NCI-H187 (cell line): Measurements from ENCODE around the gene TKT.
A peak's percentile ranks its signal among the peaks of the same experiment; 100 is the strongest.
"Not testable (repeated sequence)": the region's sequence is repeated elsewhere in the genome, so short reads cannot be mapped to it uniquely, and the experiment has no call there.

Experiments
- DNase-seq, 2 experiments: peaks; one replicate each; lab custom pipeline; 2025; lab: John Stamatoyannopoulos, UW

The TKT gene

DNA sequence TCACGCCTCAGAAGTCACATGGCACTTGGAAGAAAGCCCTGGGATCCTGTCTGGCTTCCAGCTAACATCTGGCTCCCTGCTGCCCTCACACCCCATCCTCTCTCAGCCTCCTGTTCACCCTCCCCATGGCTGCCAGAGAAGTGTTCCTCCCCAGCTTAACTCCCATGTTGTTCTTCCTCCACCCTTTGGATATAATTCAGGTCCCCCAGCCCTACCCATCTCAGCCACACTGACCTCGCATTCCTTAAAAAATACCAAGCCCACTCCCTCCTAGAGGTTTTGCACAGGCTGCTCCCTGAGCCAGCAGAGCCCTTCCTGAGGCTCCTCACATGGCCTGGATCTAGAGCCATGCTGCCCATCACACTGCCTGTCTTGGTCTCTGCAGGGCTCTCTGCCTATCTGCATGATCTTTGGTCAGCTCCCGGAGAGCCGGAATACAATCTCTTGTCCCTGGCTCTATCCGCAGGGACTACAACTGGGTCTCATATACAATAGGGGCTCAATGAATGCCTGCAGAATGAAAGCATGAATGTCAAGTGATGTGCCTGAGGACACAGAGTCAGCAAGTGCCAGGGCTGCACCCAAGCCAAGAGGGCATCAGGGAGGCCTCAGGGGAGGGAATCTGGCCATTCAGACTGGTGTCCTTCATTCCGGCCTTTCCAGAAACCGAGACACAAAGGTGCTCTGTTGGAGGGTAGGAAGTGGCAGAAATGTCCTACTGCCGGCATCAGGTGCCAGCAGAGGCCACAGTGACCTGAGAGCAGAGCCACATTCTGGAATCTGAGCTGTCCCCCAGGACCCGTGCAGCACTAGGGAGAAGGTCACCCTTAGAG lies 3.8 kb upstream of the TKT start:
- no peak for DNase-seq

GRCh38 chr3:53258600-53259426 lies 3.0 kb upstream of the TKT start:
- no peak for DNase-seq

DNA sequence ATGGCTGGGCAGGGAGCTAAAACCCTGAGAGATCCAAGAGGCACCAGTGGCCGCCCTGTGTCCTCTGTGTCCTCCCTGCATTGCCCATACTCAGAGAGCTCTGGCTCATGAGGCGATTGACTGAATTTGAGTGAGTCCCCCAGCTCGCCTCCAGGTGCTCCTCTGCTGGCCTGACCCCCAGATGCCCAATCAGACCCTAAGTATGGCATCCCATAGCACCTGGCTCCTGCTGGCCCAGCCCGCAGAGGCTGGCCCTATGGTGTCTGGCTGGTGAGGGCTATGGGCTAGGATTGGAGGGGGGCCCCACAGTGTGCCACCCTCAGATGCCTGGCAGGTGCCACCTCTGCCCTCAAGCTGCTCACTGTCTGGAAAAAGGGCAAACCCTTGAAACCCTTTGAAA lies 1.6 kb upstream of the TKT start:
- no peak for DNase-seq

DNA sequence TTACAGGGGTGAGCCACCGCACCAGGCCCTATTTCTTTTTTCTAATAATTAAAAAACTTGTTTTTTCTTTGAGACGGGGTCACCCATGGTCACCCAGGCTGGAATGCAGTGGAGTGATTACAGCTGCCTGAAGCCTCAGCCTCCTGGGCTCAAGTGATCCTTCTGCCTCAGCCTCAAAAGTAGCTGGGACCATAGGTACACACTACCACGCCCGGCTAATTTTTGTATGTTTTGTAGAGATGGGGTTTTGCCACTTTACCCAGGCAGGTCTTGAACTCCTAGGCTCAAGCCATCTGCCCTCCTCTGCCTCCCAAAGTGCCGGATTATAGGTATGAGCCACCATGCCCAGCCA lies 858 bp upstream of the TKT start:
- DNase-seq = no peak

GRCh38 chr3:53255423-53255774 lies 423 bp downstream of the TKT start:
- DNase-seq = no peak

DNA sequence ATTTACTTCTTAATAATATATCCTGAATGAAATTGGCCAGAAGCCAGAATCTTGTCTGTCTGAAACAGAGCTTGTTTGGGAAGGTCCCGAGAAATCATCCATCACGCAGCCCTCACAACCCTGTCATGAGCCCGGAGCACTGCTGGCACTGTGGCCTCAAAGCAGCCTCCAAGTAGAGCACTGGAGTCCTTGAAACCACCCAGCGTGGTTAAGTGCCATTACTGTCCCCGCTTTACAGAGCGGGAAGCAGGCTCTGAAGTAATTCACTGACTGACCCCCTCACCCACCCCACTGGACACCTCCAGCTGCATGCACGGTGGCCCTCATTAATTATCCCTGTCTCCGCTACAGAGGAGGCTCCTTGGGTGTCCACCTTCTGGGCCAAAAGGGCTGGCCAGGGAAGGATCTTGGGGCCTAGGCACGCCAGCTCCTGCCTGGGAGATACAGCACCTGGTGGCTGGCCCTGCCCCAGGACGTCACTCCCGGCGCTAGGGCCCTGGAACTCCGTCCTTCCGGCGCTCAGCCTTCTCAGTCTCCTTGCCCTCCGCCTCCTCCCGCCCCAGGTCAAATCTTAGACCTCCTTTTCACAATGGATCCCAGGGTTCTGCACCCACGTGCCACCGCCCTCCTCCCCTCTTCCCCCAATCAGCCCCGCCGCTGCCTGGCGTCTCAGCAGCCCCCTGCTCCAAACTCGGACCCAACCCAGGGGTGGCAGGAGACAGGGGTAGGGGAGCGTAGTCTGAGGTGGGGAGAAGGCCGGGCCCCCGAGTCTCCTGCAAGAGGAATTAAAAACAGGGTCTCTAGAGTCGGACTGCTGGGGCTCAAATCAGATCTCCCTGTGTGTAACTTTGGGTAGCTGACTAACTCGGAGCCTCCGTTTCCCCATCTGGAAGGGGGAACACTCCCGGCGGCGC lies 1.1 kb downstream of the TKT start:
- DNase-seq = peak; percentile 37 to 53

- DNase-seq = no peak
These were observed 1.9 kb downstream of the TKT start for GRCh38 chr3:53253707-53254508.

GRCh38 chr3:53252947-53253322 lies 2.9 kb downstream of the TKT start:
- DNase-seq = not testable (repeated sequence)

DNA sequence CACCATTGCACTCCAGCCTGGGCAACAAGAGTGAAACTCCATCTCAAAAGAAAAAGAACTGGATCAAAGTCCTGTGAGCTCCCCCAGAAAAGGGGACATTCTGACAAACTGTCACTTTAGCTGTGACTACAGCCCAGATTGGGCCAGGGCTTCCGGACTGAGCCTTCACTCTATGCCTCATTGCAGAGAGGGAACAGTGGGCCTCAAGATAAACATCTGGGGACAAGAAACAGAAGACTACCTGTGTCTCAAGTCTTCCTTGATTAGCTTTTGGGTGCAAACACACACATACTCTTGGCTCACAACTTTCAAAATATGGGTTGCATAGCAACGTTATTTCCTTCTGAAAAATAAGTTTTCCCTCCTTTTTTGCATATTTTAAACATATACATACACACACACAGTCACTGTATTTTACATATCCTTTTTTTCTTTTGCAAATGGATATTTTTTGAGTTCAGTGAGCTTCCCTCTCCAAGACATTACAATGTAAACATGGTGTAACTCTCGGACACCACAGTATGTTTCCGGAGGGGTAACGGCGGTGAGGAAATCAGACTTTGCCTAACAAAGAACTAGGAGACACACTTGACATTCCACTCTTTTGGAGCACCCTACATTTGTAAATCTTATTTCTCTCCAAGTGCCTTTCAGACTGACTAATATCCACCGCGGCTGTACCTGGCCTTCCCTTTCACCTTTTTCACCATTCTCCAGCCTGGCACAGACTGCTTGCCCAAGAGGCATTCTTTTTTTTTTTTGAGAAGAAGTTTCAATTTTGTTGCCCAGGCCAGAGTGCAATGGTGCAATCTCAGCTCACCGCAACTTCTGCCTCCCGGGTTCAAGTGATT lies 3.5 kb downstream of the TKT start:
- no peak for DNase-seq

GRCh38 chr3:53250881-53251605 lies 4.8 kb downstream of the TKT start:
- no peak for DNase-seq

- DNase-seq = no peak
These were observed 5.4 kb downstream of the TKT start for GRCh38 chr3:53250453-53250852.

DNA sequence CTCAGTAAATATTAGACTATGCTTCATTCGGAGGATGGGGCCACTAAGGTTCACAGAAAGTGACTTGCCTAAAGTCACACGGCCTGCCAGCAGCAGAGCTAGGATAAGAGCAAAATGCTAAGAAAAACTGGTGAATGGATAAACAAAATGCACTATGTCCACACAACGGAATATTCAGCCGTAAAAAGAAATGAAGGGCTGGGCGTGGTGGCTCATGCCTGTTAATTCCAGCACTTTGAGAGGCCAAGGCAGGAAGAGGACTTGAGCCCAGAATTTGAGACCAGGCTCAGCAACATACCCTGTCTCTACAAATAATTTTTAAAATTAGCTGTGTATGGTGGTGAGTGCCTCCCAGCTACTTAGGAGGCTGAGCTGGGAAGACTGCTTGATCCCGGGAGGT lies 7.7 kb downstream of the TKT start:
- no peak for DNase-seq

DNA sequence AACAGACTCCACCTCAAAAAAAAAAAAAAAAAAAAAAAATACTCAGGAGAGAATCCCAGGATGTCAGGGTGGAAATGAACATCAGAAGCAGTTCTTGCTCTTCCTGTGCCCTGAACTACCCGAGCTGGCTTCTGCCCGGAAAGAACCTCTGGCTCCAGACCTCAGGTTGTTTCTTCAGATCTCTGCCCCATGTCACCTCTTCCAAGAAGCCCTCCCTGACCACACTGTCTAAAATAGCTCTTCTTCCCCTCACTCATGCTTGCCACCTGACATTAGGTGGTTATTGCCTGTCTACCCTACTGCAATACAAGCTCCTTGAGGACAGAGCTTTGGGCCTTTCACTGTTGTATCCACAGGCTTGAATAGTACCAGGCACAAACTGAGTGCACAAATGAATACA lies 8.2 kb downstream of the TKT start:
- no peak for DNase-seq

DNA sequence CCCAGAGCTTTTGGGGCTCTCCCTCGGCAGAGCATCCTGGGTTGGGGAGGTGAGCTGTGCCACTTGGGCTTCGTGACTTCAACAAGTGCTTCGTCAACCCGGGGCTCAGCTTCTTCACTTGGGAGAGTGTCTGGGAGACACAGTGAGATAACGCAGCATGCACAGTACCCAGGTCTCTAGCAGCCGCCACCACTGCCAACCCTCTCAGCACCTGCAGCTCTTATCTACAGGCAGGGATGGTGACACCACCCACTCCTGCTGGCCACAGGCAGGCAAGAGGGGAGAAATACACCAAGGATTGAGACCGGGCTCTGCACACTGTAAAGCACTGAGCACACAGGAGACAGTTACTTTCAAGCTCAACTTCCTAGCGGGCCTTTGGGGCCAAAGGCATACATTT lies 11.6 kb downstream of the TKT start:
- DNase-seq = no peak

- DNase-seq = no peak
These were observed 12.0 kb downstream of the TKT start for GRCh38 chr3:53243785-53244184.

GRCh38 chr3:53243165-53243564 lies 12.7 kb downstream of the TKT start:
- no peak for DNase-seq

DNA sequence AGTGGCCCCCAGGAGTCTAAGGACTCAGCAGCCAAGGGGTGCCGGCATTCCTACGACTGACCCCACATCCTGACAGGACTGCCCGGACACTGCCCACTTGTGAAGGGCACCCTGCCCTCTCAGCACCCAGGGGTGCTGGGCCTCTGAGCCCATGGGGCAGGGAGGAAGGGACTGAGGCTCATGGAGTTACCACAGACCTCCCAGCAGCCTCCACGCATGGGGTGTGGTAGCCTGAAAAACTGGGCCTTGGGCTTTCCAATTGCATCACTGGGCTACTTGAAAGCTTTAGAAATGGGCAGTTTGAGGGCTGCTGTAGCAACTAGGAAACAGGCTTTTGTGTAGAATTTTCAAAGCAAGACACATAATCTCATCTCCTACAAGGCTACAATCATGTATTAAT lies 13.2 kb downstream of the TKT start:
- no peak for DNase-seq

GRCh38 chr3:53242155-53242554 lies 13.7 kb downstream of the TKT start:
- DNase-seq = no peak

DNA sequence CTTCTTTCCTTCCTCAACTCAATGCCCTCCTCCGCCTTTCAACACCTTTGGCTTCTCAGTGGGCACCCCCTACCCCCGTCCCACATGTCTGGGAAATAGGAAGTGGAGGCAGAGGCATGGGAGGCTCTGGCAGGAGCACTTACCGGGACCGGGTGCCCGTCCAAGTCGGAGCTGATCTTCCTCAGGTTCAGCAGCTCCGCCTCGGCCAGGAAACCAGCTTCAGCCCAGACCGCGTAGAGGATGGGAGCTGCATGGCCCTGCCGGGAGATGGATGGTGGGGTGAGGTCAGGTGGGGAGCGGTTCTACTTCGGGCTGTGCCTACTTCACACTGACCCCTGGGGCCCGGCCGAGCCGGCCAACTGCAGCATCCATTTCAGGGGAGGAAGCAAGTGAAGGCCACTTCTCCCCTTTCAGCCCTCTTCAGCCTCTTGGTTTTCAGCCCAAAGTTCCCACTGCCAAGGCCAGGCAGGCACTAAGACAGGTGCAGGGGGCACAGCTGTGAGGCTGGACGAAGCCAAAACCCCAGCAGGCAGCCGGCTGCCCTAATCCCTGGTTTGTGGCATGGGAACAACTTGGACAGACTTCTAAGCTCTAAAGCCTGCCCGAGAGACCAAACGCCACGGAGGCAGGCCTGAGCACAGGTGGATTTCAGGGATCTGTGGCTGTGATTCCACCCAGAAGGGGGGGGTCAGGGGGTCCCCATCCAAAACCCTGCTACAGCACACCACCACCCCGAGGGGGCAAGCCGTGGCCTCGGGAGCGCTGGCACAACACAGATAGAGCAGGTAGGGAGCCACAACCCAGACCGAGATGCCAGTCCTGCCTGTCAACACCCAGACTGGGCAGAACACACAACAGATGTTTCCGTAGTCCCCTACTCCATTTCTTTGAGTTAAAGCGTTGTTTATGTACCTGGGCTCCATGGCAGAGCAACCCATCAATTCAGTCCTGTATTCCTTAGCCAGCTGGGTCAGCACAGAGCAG lies 14.5 kb downstream of the TKT start:
- DNase-seq = no peak
